Measurements from ENCODE around the gene WNT7B. TPM values are rescaled to one million over a fixed set of nuclear protein-coding genes. Genes with fewer than 3 reads are reported as not detected.

WNT7B gene
- total RNA-seq, 2 donors from 2014 or later: not detected

GRCh38 chr22:45896153-45896951 lies 80.6 kb downstream of the WNT7B start:
- Mint-ChIP-seq H3K9me3 (no peaks in the 10 kb centered on the region), H3K36me3 (no peaks in the 10 kb centered on the region), H3K27ac (no peak overlapping the region), H3K27me3 (peaks cover 0 to 5% of the 10 kb centered on the region in 2 donors), H3K4me1 (ENCODE audit: low read depth in 2 of 2) (no peaks in the 10 kb centered on the region), H3K4me3 (no peak overlapping the region)
- no peak for DNase-seq (ENCODE audit: low spot score)
- no peak for ATAC-seq

GRCh38 chr22:45895436-45896152 lies 81.4 kb downstream of the WNT7B start:
- no peak overlapping the region for H3K27ac Mint-ChIP-seq
- no peak for DNase-seq (ENCODE audit: low spot score)
- peaks cover 0 to 5% of the 10 kb centered on the region in 2 donors for H3K27me3 Mint-ChIP-seq
- H3K4me3 Mint-ChIP-seq: no peak overlapping the region
- H3K4me1 Mint-ChIP-seq (ENCODE audit: low read depth in 2 of 2): no peaks in the 10 kb centered on the region
- H3K9me3 Mint-ChIP-seq: no peaks in the 10 kb centered on the region
- H3K36me3 Mint-ChIP-seq: no peaks in the 10 kb centered on the region
- ATAC-seq: peak in 1 of 2 donors; percentile 18

GRCh38 chr22:45893516-45893915 lies 83.4 kb downstream of the WNT7B start:
- H3K27me3 Mint-ChIP-seq: peaks cover 0 to under 1% of the 10 kb centered on the region in 2 donors
- ATAC-seq (no peak), DNase-seq (ENCODE audit: low spot score) (no peak)
- H3K36me3 Mint-ChIP-seq: no peaks in the 10 kb centered on the region
- H3K27ac Mint-ChIP-seq: no peak overlapping the region
- no peaks in the 10 kb centered on the region for H3K4me1 Mint-ChIP-seq (ENCODE audit: low read depth in 2 of 2)
- H3K4me3 Mint-ChIP-seq: no peak overlapping the region
- H3K9me3 Mint-ChIP-seq: no peaks in the 10 kb centered on the region

GRCh38 chr22:45892681-45893461 lies 84.1 kb downstream of the WNT7B start:
- Mint-ChIP-seq H3K4me3 (no peak overlapping the region), H3K4me1 (ENCODE audit: low read depth in 2 of 2) (no peaks in the 10 kb centered on the region), H3K27me3 (peaks cover 0 to 4% of the 10 kb centered on the region in 2 donors), H3K27ac (no peak overlapping the region), H3K36me3 (no peaks in the 10 kb centered on the region), H3K9me3 (no peaks in the 10 kb centered on the region)
- no peak for ATAC-seq
- DNase-seq (ENCODE audit: low spot score): no peak

DNA sequence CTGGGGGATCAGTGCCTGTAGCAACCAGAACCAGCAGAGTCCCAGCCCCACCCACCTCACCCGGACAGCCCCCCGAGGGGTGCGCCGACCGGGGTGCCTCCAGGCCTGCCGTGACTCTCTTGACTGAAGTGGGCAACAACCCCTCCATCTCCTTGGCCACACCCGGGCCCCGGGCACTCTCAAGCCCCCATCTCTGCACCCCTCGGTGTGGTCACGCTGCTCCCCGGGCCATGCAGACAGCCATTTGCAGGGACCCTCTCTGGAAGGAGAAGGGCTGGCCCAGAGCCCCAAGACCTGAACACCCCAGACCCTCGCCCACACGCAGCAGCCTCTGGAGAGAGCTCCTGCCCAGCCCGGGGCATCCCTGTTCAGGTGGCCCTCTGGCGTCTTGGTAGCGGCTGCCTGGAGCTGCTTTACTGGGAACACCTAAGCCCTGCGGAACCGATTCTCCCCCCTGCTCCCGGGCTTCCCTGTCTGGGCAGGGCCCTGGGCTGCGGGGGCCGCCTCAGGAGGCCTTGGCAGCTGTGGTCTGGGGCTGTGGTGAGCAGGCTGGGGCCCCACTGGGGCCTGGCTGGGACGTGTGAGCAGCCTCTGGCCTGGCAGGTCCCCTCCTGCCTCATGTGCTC lies 84.9 kb downstream of the WNT7B start:
- Mint-ChIP-seq H3K9me3 (no peaks in the 10 kb centered on the region), H3K27ac (no peak overlapping the region), H3K4me1 (ENCODE audit: low read depth in 2 of 2) (no peaks in the 10 kb centered on the region), H3K36me3 (no peaks in the 10 kb centered on the region), H3K4me3 (no peak overlapping the region), H3K27me3 (peaks cover 0 to 4% of the 10 kb centered on the region in 2 donors)
- no peak for DNase-seq (ENCODE audit: low spot score)
- ATAC-seq: no peak

DNA sequence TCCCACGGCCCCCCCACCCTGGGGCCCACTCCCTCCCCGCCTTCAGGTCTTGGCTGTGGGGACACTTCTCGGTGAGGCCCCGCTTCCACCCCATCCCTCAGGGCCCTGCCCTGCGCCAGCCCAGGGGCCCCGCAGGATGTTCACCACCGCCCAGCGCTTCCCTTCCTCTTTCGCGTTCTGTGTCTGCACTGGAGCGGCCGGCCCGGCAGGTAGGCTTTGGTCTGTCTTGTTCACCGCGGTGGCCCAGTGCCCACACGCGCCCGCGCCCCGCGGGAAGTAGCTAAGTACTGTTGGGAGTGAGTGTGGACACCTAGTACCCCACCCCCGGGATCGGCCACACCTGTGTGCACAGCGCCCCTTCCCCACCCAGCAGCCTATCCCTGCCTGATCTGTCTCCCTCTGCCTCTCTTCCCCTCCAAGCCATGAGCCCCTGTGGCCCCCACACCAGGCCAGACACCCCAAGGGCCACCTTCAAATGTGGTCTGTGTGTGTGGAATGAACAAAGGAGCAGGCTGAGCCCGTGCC lies 85.4 kb downstream of the WNT7B start:
- H3K36me3 Mint-ChIP-seq: no peaks in the 10 kb centered on the region
- no peaks in the 10 kb centered on the region for H3K9me3 Mint-ChIP-seq
- no peak overlapping the region for H3K27ac Mint-ChIP-seq
- H3K4me1 Mint-ChIP-seq (ENCODE audit: low read depth in 2 of 2): no peaks in the 10 kb centered on the region
- DNase-seq (ENCODE audit: low spot score) (no peak), ATAC-seq (no peak)
- H3K4me3 Mint-ChIP-seq: no peak overlapping the region
- H3K27me3 Mint-ChIP-seq: peaks cover 0 to 4% of the 10 kb centered on the region in 2 donors

- Mint-ChIP-seq H3K4me1 (ENCODE audit: low read depth in 2 of 2) (no peaks in the 10 kb centered on the region), H3K9me3 (no peaks in the 10 kb centered on the region), H3K27ac (no peak overlapping the region), H3K27me3 (peaks cover 0 to 4% of the 10 kb centered on the region in 2 donors), H3K36me3 (no peaks in the 10 kb centered on the region), H3K4me3 (no peak overlapping the region)
- no peak for DNase-seq (ENCODE audit: low spot score)
- no peak for ATAC-seq
These were observed 85.9 kb downstream of the WNT7B start for GRCh38 chr22:45891021-45891421.

- ATAC-seq (no peak), DNase-seq (ENCODE audit: low spot score) (no peak)
- Mint-ChIP-seq H3K9me3 (no peaks in the 10 kb centered on the region), H3K27me3 (peaks cover 0 to 4% of the 10 kb centered on the region in 2 donors), H3K4me1 (ENCODE audit: low read depth in 2 of 2) (no peaks in the 10 kb centered on the region), H3K36me3 (no peaks in the 10 kb centered on the region), H3K27ac (no peak overlapping the region), H3K4me3 (no peak overlapping the region)
These were observed 86.7 kb downstream of the WNT7B start for GRCh38 chr22:45890351-45890635.

- Mint-ChIP-seq H3K36me3 (no peaks in the 10 kb centered on the region), H3K4me1 (ENCODE audit: low read depth in 2 of 2) (no peaks in the 10 kb centered on the region), H3K9me3 (no peaks in the 10 kb centered on the region), H3K27ac (no peak overlapping the region), H3K27me3 (peaks cover 0 to 4% of the 10 kb centered on the region in 2 donors), H3K4me3 (no peak overlapping the region)
- DNase-seq (ENCODE audit: low spot score): no peak
- ATAC-seq: no peak
These were observed 87.2 kb downstream of the WNT7B start for GRCh38 chr22:45889539-45890350.

DNA sequence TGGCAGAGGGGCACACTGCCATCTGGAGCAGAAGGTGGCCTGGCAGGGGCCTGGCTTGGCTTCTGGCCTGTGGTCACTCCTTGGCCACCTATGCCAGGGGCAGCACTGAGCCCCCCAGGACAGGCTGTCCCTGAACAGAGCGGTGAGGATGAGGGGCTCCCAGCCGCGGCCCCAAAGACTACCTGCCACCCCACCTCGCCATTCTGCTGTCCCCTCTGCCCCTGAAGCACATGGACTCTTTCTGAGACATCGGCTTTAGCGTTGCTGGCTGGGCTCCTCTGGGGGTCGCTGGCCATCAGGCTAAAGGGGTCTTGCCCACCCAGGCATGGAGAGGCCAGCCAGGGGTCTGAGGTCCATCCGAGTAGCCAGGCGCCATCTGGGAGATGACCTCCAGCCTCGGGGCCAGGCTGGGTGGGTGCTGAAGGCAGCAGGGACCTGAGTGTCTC lies 87.8 kb downstream of the WNT7B start:
- Mint-ChIP-seq H3K36me3 (no peaks in the 10 kb centered on the region), H3K4me3 (no peak overlapping the region), H3K4me1 (ENCODE audit: low read depth in 2 of 2) (no peaks in the 10 kb centered on the region), H3K27ac (no peak overlapping the region), H3K27me3 (peaks cover 0 to 4% of the 10 kb centered on the region in 2 donors), H3K9me3 (no peaks in the 10 kb centered on the region)
- DNase-seq (ENCODE audit: low spot score) (no peak), ATAC-seq (no peak)

GRCh38 chr22:45888221-45889092 lies 88.5 kb downstream of the WNT7B start:
- Mint-ChIP-seq H3K36me3 (no peaks in the 10 kb centered on the region), H3K4me1 (ENCODE audit: low read depth in 2 of 2) (no peaks in the 10 kb centered on the region), H3K9me3 (no peaks in the 10 kb centered on the region), H3K4me3 (no peak overlapping the region), H3K27me3 (peaks cover 0 to 6% of the 10 kb centered on the region in 2 donors), H3K27ac (no peak overlapping the region)
- ATAC-seq (no peak), DNase-seq (ENCODE audit: low spot score) (no peak)

Measured in natural killer cell treated with Interleukin-12 subunit alpha and Interleukin-12 subunit beta and Interleukin-15 and Interleukin-18, amount 100 ng/mL, for 72 hours (primary cell).